AG04450 (cell line): ENCODE results near the gene CADM1. TPM values are rescaled to one million over a fixed set of nuclear protein-coding genes. Genes with fewer than 3 reads are reported as not detected.

Experiments used
- CTCF ChIA-PET: fragments of 300-600, 350-600 bp; formaldehyde crosslinking; extraction: SDS; loops from one replicate; lab custom pipeline; 2022; ENCODE audit warnings: antibody characterized with exemption, inconsistent platforms; lab: Charles Lee
- POLR2A ChIA-PET: fragments of 350-600 bp; formaldehyde crosslinking; extraction: SDS; loops from one replicate; lab custom pipeline; 2021; ENCODE audit warnings: antibody characterized with exemption, inconsistent platforms; lab: Yijun Ruan, JAX
- DNase-seq: peaks from one replicate; pipeline ENCODE4 v3.0.0-alpha.2; 2011; ENCODE audit warnings: low read depth, low spot score
- H3K27ac ChIP-seq: one replicate; pipeline ENCODE4 v1.5.1; 2012; ENCODE audit warnings: low read depth, low read length, control low read depth
- H3K27me3 ChIP-seq: one replicate; pipeline ENCODE4 v1.6.0; 2012; ENCODE audit warnings: low read length; ENCODE audit not compliant: control insufficient read depth, insufficient read depth
- H3K4me3 ChIP-seq: 2 replicates; pipeline ENCODE4 v1.5.1; 2011; ENCODE audit warnings: mild to moderate bottlenecking, low read depth, low read length, control low read depth
- H3K9me3 ChIP-seq: 2 replicates; pipeline ENCODE4 v1.5.1; 2012; ENCODE audit warnings: low read length; ENCODE audit not compliant: control insufficient read depth, insufficient read depth
- polyA plus RNA-seq: library from polyadenylated mRNA; depleted of rRNA; stranded (reverse); fragments of >200 nt; gene quantifications from 2 replicates; pipeline ENCODE4 v1.2.3, GENCODE V29; 2011
- TF ChIP-seq, protein P1 (sequence below): IDR thresholded peaks from 2 replicates; pipeline ENCODE4 v1.5.1; 2011; ENCODE audit warnings: low read depth, low read length, control low read depth, inconsistent platforms

CADM1 gene
- polyA plus RNA-seq, 1 experiment = 70.7 TPM

DNA sequence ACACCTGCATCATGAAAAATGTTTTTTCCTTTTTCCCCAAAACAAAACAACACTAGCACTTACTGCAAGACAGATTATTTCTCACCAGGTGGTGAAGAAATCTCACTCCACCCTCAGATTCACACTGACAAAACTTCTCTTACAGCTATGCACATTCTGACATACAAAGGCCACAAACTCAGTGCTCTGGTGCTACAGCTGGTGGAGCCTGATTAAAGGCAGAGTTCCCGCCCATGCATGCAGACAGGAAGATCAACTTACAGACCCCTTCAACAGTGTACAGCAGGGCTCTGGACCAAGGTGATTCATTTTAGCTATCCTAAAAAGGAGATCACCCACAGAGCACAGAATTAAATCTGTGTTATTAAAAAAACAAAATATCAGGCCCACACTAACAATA is 112.6 kb downstream of the CADM1 start:
- Histone ChIP-seq H3K9me3 (no peaks in the 10 kb centered on the region), H3K27ac (no peak overlapping the region), H3K27me3 (no peaks in the 10 kb centered on the region), H3K4me3 (no peak overlapping the region)
- no peak for DNase-seq
- CTCF ChIA-PET = no interaction called here
- POLR2A ChIA-PET = no interaction called here
- TF ChIP-seq, protein P1, sequence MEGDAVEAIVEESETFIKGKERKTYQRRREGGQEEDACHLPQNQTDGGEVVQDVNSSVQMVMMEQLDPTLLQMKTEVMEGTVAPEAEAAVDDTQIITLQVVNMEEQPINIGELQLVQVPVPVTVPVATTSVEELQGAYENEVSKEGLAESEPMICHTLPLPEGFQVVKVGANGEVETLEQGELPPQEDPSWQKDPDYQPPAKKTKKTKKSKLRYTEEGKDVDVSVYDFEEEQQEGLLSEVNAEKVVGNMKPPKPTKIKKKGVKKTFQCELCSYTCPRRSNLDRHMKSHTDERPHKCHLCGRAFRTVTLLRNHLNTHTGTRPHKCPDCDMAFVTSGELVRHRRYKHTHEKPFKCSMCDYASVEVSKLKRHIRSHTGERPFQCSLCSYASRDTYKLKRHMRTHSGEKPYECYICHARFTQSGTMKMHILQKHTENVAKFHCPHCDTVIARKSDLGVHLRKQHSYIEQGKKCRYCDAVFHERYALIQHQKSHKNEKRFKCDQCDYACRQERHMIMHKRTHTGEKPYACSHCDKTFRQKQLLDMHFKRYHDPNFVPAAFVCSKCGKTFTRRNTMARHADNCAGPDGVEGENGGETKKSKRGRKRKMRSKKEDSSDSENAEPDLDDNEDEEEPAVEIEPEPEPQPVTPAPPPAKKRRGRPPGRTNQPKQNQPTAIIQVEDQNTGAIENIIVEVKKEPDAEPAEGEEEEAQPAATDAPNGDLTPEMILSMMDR = no peak

DNA sequence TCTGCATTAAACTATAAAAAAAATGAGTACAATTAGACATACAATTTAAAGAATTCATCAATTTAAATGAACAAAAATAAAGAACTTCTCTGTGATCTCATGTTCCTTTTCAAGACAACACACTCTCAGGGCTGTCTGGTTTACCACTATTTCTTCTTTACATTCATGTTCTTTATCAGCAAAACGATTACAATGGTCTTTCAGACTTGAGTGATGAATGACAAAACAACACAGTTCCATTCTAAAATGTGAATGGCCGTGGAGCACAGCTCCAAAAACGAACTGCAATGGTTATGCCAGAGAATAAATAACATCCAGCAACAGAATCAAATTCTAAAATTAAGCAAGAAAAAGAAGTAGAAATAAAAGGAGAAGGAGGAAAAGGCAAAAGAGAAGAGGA is 113.1 kb downstream of the CADM1 start:
- no peaks in the 10 kb centered on the region for H3K9me3 ChIP-seq

DNA sequence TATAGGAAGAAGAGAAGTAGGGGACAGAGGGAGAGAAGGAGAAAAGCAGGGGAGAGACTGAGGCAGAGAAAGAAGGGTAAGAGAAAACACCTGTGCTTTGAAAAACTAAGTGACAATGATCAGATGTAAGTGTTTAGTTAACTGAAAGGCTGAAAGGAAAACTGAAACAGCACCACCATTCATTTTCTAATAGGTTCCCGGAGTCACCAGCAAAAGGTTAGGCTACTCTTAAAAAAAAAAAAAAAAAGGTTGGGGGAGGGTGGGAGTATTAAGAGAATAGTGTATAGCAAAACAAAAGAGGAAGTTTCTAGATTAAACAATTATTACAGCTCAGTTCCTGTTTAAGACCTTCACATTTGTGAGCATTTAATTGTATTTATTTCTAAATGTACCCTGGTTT is 113.8 kb downstream of the CADM1 start:
- no peak for DNase-seq
- CTCF ChIA-PET = no interaction called here
- POLR2A ChIA-PET = interaction anchor here (0.7 kb wide), 1 partner anchor 104 kb away, joined by 9 read pairs; no protein-coding TSS in a partner anchor
- H3K4me3 ChIP-seq = no peak overlapping the region
- TF ChIP-seq, protein P1 = no peak
- no peaks in the 10 kb centered on the region for H3K9me3 ChIP-seq
- no peaks in the 10 kb centered on the region for H3K27me3 ChIP-seq
- no peak overlapping the region for H3K27ac ChIP-seq

More for the DNA sequence above, 113.1 kb downstream of the CADM1 start:
- Histone ChIP-seq H3K27ac (no peak overlapping the region), H3K4me3 (no peak overlapping the region), H3K27me3 (no peaks in the 10 kb centered on the region)
- TF ChIP-seq, protein P1 = no peak
- POLR2A ChIA-PET = no interaction called here
- DNase-seq = no peak
- CTCF ChIA-PET = no interaction called here

DNA sequence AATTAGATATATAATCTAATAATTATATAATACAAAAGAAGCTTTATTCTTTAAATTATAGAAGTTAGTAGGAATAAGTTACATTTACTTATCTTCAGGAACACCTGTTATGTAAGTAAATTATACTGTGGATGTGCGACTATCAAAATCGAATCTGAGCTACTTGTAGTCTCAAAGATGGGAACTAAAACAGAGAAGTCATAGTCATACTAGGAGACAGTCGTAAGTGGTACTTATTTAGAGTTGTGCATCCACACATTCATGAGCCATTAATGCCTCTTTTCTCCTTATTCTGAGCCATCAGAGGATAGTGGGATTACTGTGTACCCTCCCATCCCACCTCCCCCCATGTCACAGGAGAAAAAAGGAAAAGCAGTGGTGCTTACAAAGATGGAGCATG is 114.4 kb downstream of the CADM1 start:
- DNase-seq = no peak
- Histone ChIP-seq H3K27me3 (no peaks in the 10 kb centered on the region), H3K9me3 (no peaks in the 10 kb centered on the region), H3K4me3 (no peak overlapping the region), H3K27ac (no peak overlapping the region)
- CTCF ChIA-PET = no interaction called here
- TF ChIP-seq, protein P1 = no peak
- POLR2A ChIA-PET = interaction anchor here (0.7 kb wide), 1 partner anchor 103 kb away, joined by 9 read pairs; no protein-coding TSS in a partner anchor

DNA sequence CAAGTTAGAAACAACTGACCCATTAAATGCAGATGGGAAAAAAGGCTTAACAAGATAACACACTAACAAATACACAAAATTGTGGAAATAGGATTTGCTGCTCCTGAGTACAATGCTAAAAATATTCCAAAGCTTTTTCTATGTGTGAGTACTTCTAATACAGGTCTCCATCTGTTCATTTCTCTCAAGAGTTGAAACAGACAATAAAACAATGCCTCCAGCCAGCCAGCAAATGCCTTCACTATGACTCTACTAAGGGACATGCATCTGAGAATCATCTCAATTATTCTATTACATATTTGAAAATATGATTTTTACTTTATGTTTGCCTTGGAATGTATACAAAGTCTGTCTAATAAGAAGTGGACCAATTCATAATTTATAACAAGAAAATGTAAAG is 119.0 kb downstream of the CADM1 start:
- TF ChIP-seq, protein P1 = no peak
- Histone ChIP-seq H3K27me3 (no peaks in the 10 kb centered on the region), H3K9me3 (no peaks in the 10 kb centered on the region), H3K27ac (no peak overlapping the region), H3K4me3 (no peak overlapping the region)
- ChIA-PET POLR2A (no interaction called here), CTCF (interaction anchor here (0.7 kb wide), 1 partner anchor 1483 kb away, joined by 3 read pairs; no protein-coding TSS in a partner anchor)
- DNase-seq = no peak
